COR-L47 (cell line): ENCODE measurements around the gene FXYD2.

Experiments
- DNase-seq: peaks from one replicate; lab custom pipeline; 2025; lab: John Stamatoyannopoulos, UW

Gene FXYD2

GRCh38 chr11:117835576-117835975 is 11.0 kb upstream of the FXYD2 start:
- no peak for DNase-seq

DNA sequence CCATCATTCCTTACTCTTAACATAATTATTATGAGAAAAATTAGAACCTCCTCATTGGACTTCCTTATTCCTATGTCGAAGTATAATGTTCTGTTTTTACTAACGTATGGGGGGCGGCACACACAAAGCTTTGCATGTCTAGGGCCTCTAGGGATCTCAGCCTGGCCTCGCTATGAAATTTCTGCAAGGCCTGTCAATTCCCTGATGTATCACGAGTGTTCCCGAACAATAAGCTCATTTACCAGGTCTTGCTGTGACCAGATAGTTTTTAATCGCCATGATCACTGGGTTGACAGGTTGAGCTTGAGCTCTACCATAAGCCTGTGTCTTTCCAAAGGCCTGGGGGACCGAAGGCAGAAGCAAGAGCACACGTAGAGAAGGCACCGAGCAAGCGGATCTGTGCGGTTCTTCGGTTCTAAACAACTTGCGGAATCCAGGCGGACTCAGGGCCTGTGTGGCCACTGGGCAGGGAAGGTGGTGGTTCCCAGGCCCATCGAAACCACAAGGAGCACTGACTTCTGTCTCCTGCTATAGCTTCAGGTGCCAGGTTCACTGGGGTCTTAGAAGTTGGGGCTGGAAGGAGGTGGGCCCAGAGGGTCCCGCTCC is 10.4 kb upstream of the FXYD2 start:
- no peak for DNase-seq

GRCh38 chr11:117834068-117834810 is 9.7 kb upstream of the FXYD2 start:
- no peak for DNase-seq

GRCh38 chr11:117833401-117833891 is 8.9 kb upstream of the FXYD2 start:
- DNase-seq: peak; percentile 96

DNA sequence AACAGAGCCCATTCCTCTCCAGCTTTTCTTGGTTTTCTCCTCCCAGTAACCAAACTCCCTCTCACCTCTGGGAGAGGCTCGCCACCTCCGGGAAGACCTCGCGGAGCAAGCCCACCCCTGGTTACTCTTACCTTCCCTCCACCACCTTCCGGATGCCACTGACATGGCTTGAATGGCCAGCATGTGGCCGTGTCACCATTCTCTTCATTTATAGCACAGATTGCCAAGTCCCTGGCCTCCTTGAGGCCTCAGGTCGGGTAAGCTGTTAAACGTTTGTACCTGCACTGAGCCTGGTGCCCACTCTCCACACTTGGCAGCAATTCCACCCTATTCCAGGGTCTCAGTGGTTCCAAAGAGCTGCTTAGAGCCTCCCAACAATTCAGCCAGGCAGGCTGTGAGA is 8.0 kb upstream of the FXYD2 start:
- DNase-seq: no peak

GRCh38 chr11:117831661-117832415 is 7.3 kb upstream of the FXYD2 start:
- no peak for DNase-seq

GRCh38 chr11:117830674-117831351 is 6.3 kb upstream of the FXYD2 start:
- no peak for DNase-seq

DNA sequence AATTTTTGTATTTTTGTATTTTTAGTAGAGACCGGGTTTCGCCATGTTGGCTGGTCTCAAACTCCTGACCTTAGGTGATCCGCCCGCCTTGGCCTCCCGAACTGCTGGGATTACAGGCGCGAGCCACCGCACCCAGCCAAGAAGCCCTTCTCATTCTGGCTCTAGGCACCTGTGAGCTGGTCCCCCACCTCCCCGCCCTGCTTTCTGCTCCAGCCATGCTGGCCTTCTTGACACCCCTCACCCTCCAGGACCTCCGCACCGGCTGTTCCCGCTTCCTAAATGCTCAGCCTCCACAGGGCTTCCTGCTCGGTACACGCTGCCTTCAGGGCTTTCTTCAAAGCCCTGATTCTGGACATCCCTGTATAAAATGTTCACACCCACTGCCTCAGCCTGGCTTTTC is 5.5 kb upstream of the FXYD2 start:
- no peak for DNase-seq

DNA sequence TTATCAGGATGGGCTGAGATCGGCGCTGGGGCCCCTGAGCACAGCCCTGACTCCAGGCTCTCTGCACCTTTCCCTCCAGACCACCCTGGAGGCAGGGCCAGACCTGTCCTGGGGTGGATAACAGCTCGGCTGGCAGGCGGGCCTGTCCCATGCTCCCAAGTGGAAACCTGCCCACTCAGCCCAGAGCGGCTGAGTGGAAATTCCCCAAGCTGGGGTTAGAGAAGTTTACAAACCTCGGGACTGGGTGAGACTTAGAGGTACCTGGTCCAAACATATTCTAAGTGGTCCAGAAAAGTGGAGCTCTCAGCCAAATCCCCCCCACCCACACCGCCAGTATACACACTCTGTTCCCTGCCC is 4.8 kb upstream of the FXYD2 start:
- DNase-seq: no peak

- no peak for DNase-seq
Observed at GRCh38 chr11:117828611-117829368, 4.2 kb upstream of the FXYD2 start.

GRCh38 chr11:117827521-117828511 is 3.3 kb upstream of the FXYD2 start:
- DNase-seq: no peak

GRCh38 chr11:117826832-117827231 is 2.3 kb upstream of the FXYD2 start:
- no peak for DNase-seq

DNA sequence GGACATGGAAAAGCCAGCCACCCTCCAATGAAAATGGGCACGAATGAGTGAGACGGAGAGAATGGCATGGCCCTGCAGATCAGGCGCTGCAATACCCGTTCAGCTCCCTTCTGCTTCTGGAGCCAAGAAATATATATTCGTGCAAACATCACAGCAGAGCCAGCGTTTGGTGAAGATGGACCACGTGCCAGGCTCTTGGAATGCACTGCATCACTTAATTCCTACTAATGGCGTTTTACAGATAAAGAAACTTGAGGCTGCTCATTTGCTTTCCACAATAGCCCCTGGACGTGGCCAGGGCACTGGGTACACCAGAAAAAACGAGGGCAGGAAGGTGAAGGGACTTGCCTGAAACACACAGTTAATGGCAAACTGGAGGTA is 1.6 kb upstream of the FXYD2 start:
- no peak for DNase-seq

DNA sequence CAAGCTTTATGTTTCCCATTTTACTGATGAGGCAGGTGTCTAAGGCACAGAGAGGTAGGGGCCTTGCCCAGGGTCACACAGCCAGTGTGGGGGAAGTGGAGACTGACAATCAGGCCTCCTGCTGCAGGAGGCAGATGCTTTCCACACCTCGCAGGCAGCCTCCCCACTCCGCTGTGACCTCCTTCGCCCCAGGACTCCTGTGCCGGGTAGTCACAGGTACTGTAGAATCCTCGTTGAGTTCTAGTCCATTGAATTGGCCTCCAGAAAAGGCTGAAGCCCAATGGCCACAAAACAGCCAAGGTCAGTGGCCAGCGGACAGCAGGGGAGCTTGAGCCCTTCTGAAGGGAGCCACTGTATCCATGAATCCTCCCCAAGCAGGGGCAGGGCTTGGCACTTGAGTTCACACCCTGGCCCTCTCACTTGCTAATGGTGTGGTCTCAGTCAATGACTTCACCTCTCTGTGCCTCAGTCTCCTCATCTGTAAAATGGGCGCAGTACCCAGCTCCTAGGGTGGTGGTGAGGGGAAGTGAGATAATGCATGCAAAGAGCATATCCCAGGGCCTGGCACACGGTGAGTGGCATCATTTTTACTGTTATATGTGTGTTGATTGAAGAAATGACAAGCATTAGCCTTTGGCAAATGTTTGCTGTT is 1.1 kb upstream of the FXYD2 start:
- no peak for DNase-seq

- no peak for DNase-seq
Observed at GRCh38 chr11:117823946-117824420, 561 bp downstream of the FXYD2 start.

DNA sequence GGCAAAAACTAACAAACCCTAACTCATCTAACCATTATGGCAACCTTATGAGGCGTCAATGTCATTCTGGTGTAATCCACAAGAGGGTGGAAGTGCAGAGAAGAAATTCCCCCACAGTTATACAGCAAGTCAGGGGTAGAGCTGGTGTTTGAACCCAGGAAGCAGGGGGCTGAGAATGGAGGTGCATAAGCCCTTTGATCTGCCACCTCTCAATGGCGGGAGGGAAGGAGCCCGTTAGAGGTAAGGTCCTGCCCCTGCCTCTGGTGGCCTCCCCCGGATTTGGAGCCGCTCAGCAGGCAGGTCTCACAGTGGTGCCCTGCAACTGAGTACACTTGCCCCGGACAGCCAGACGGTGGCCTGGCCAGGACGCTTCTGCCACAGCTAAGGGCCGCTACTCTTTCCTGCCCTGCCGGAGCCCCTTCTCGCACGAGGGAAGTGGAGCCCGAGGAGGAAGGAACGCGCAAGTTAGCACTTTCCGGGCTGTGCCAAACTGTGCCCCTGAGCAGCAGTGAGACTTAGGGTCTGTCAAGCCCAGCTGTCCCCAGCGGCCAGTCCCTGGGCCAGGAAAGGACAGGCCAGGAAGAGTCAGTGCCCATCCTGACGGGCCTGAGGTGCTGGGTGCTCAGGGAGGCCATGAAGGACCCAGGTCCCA is 1.1 kb downstream of the FXYD2 start:
- DNase-seq: no peak

DNA sequence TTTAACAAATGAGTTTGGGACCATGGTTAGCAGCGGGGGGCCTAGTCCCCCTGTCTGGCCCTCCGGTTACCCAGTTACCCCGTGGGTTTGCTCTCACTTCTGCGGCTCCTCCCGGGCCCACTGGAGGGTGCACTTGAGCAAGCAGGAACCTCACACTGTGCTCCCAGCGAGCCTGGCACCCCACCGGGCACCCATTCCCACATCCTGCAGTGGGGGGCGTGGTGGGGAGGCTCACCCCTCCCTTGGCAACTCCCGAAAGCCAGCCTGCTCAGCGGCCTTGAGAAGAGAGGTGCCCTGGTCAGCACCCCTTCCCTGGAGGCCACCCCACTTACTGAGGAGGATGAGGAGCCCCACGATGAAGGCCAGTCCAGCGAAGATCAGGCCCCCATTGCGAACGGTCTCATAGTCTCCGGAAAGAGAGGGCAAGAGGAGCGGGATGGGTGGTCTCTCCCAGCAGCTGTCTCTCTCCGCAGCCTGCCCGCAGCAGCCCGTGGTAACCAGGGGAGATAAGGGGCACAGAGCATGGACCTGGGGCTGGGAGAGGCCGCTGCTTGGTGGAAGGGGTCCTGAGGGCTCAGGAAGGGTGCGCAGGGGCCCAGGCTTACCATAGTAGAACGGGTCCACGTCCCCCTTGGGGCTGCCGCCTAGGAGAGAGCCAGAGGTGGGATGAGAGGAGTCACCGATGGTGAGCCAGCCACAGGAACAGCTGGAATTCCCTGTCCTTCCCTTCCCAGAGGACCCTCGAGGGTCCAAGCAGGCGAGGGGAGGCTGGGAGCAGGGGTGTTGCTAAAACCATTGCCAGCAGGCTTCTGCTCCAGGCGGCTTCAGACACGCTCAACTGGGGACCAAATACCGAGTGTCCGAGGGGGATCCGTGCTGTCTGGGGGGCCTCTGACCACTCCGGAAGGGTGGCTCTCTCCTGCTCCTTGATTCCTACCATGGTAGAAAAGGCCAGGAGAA is 2.2 kb downstream of the FXYD2 start:
- DNase-seq: peak; percentile 74

DNA sequence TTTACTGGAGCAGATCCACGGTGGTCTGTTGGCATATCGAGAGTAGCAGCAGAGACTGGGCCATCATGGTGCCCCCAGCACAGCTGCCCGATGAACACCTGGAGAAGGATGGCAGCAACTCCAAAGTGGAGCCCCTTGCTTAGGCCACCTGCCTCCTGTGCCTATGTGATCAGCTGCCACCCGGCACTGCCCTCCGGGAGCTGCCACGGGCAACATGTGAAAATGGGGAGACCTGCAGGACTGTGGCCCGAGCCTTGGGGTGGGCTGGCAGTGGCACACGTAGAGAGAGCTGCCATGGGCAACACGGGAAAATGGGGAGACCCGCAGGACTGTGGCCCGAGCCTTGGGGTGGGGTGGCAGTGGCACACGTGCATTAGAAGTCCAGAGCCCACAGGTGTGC is 3.1 kb downstream of the FXYD2 start:
- DNase-seq: no peak
